Measurements from ENCODE around the gene PSME2.

Gene PSME2

DNA sequence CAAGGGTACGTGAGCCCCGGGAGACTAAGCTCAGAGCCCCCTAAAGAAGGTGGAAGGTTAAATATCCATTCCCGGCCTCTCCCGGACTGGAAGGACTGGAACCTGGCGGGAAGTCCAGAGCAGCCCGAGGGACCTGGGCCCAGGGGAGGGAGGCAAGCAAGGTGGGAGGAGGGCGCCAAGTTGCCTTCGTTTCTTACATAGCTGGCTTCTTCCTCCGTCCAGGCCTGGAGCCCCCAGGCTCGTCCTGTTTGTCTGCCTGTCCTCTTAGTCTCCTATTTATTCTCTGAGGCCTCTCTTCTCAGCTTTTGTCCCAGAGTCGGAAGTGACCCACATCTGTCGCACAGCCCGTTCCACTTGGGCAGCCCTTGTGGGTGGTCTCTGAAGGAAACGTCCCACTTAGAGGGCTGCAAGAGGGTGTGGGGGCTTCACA, 51.6 kb downstream of the PSME2 start:
- no peak for TF ChIP-seq CTCF (IDR thresholded peaks at IDR 0.05; ENCODE audit: control insufficient read depth, insufficient read depth, low read depth, low read length, missing control alignments)
- DNase-seq (ENCODE audit: low read depth): no peak
- peak overlapping the region; percentile 64 for H3K4me3 ChIP-seq (ENCODE audit: control insufficient read depth, low read depth, low read length)

- peak; percentile 6 for TF ChIP-seq CTCF (IDR thresholded peaks at IDR 0.05; ENCODE audit: control insufficient read depth, insufficient read depth, low read depth, low read length, missing control alignments)
- peak; percentile 74 for DNase-seq (ENCODE audit: low read depth)
Observed at GRCh38 chr14:24093901-24094840, 52.2 kb downstream of the PSME2 start, which contains the start of gene PCK2. Gene PCK2 (plus strand): TSS chr14:24094311. CDS start chr14:24094406, 95 bp downstream.

More at GRCh38 chr14:24093901-24094840, 52.2 kb downstream of the PSME2 start, which contains the start of gene PCK2:
- H3K4me3 ChIP-seq (ENCODE audit: control insufficient read depth, low read depth, low read length): peak within 1 kb of the TSS; percentile 64

Data from AG09309 (cell line).